Measurements from ENCODE around the gene TRERF1.
A peak's percentile ranks its signal among the peaks of the same experiment; 100 is the strongest.

Gene TRERF1

DNA sequence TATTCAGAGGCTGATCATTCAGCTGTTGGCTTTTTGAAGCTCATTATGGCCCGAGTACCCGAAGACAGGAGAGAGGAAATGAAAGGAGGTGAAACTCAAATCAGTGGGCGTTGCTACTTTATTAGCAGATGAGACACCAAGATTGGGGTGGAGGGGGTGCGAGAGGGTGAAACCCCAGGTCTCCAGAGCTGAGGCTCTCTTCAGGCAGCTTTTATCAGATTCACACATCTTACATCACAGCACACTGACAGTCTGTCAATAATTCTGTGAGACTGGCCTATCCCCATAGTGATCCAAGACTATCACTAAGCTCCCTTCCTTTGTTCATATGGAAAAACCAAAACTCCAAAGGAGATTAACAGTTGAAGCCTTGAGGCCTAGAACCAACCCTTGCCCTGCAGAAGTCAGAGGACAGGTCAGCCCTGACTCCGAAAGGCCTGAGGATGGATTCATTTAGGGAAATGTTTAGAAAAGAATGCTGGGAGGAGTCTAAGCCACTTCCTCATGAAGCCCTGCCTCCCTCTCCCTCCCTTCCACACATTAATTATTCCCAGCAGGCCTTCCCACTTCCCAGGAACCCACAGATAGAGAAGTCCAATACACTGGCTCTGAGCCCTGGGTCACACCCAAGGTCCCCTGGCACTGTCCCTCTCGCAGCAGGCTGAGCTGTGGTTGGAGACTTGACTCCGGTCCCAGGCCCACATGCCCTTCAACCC is 23.2 kb downstream of the TRERF1 start:
- DNase-seq (ENCODE audit: insufficient read length, low spot score) (peak; percentile 41), FAIRE-seq (peak; percentile 79)

DNA sequence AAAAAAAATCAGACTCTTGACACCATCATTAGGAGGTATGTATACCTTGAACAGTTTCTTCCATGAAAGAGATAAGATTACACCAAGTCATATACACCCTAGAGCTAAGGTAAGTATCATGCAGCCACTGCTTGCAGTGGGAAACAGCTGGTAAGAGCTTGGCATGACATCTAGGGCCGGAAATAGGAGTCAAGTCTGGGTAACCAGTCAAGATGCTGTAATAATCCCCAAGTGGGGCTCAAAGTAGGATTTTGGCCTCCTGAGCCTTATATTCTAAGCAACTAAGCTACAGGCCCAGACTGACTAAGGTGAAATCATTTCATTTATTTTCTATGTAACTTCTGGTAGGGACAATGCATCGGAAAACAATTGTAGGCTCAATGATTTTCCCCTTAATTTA is 23.9 kb downstream of the TRERF1 start:
- no peak for DNase-seq (ENCODE audit: insufficient read length, low spot score)
- no peak for FAIRE-seq

DNA sequence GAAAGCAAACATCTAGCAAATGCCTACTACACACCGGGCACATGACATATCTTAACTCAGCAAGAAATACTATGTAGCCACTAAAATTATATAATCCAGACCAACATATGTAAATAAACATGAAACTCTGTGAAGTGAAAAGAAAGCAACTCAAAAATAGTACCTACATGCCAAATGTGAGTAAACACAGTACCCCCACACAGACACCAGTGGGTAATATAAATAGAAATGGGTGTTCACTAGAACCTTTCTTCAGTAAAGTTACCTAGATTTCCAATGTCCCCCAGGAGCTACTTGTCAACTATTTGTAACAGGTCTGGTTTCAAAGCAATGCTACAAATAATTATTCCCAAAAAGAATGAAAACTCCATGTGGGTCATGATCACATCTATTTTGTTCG is 25.5 kb downstream of the TRERF1 start:
- FAIRE-seq: no peak

DNA sequence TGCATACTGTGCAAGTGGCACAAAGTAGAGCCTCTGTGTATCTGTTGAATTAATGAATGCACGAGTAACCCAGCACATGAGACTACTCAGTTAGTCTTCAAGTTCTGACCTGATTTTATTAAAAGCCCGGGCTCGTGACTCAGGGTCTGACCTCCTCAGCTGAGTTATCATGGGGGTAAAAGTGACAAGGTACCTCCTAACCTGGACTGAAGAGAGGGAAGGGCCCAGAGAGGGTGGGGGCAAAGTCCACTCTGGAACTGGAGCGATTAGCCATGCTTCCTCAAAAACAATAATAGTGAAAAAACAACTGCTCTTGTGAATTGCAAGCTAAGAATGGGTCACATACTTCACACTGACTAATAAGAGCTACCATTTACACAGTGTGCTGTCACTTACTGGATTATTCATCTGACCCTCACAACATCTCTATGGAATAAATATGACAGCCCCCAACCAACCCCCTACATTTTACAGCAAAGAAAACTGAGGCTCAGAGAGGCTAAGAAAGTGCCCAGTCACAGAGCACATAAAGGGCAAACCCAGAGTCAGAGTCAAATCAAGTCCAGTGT is 26.7 kb downstream of the TRERF1 start:
- FAIRE-seq: no peak
- DNase-seq (ENCODE audit: insufficient read length, low spot score): no peak

More for the DNA sequence above, 25.5 kb downstream of the TRERF1 start:
- DNase-seq (ENCODE audit: insufficient read length, low spot score): no peak

DNA sequence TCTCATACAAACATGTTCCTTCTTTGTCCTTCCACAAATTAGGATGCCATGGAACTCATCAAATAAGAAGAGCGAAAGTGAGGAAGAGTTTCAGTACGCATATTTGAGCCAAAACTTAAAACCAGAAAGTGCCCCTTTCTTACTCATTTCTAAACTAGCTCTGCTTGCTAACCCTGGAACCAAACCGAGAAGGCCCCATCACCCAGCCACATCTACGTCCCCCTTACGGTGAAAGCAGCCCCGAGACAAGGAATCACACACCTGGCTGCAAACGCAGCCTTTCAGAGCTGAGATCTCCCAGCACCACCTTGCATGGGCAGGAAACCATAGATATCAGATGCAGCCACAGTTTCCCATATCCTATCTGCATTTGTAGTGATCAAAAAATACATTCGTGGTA is 28.5 kb downstream of the TRERF1 start:
- peak; percentile 81 for FAIRE-seq
- peak; percentile 30 for DNase-seq (ENCODE audit: insufficient read length, low spot score)

DNA sequence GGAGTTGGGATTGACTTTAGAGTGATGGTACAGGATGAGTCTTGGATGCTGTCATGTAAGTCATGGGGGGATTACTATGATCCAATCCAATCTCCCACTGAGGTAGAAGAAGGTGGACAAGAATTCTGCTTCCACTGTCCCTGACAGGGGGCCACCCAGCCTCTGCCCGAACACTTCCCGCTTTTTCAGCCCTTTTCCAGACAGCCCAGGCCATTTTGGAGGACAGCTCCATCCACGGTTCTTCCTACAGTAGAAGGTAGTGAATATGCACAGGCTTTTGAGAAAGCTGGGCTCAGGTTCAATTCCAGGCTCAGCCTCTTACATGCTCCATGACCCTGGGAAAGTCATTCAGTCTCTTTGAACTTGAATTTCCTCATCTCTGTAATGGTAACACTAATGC is 31.0 kb downstream of the TRERF1 start:
- DNase-seq (ENCODE audit: insufficient read length, low spot score): no peak
- no peak for FAIRE-seq

DNA sequence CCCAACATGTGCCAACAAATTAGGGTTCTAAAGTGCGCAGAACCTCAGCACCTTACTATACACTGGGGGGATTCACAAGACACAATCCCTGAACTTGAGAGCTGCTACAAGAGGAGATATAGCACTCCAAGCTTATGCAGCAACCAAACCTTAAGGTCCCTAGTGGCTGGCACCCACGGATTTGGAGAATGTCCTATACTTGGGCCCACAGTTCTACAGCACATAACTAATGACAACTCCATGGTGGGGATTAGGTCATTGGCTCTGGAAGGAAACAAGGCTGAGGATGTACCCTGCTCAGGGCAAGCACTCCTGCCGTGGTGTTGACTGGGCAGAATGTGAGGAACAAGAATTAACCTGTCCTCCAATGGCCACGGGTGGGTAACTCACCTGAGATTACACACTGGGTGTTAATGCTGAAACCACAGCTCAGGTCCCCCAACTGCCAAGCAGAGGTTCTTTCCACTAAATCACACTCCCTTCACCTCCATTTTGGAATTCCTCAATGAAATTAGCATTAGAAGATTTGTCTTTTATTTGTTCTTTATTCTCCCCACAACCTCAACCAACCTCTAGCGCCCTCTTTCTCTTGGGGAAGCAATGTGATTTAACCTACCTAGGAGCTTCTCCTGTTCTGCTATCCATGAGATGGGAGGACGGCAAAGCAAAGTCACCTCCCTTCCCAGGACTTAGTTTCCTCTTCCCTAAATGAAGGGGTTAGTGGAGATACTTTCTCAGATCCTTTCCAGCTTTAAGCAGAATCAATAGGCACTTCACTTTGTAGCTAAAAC is 32.0 kb downstream of the TRERF1 start:
- DNase-seq (ENCODE audit: insufficient read length, low spot score) (no peak), FAIRE-seq (no peak)

DNA sequence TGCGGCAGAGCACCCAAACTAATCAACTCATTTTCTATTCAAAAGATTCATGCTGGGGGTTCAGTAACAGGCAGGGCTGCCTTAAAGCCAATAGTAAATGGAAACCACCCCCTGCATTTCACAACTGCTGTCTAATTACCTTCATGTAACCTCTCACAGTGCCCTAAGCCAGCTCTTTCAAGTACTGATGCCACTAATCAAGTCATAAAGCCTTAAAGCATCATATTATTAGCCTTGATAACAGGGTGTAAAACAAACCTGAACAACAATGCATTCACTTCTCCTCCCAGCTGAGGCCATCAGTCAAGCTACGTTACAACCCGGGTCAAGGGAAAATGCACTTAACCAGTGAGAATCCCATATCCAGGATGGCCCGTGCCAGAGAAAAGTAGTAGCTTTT is 33.0 kb downstream of the TRERF1 start:
- DNase-seq (ENCODE audit: insufficient read length, low spot score): no peak
- FAIRE-seq: no peak

DNA sequence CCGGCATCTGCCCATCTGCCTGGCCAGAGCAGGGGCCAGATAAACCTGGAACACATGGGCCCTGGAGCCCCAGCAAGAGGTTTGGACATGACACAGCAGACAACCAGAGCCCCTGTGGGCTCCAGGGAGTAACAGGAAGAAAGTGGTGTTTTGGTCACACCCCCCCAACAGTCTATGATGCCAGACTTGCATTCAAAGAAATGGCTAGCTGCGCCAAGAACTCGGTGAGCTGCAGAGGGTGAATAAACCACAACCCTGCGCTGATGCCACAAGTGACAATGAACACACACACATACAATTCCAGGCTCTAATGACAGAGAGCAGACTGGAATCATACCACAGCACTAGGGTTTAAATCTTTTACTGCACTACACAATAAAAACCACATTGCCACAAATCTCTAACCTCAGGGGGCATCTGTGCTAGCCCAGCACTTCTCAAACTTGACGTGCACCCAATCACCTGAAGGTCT is 34.0 kb downstream of the TRERF1 start:
- DNase-seq (ENCODE audit: insufficient read length, low spot score) (no peak), FAIRE-seq (no peak)

DNA sequence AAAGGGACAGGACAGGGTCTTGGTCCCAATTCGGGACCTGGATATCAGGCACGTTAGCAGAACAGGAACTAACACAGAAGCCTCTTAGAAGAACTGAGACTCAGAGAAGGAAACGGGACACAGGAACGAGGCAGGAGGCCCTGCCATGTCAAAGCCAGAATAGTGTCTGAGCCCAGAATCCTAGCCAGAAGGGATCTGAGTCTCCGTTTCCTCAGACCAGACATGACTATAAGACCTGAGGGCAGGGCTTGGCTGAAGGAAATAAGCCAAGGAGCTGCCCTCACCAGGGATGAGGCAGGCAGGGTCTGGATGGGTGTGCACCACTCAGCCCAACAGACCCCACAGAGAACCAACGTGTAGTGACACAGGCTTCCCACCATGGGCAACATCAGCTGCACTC is 40.3 kb downstream of the TRERF1 start:
- FAIRE-seq: no peak
- DNase-seq (ENCODE audit: insufficient read length, low spot score): no peak

DNA sequence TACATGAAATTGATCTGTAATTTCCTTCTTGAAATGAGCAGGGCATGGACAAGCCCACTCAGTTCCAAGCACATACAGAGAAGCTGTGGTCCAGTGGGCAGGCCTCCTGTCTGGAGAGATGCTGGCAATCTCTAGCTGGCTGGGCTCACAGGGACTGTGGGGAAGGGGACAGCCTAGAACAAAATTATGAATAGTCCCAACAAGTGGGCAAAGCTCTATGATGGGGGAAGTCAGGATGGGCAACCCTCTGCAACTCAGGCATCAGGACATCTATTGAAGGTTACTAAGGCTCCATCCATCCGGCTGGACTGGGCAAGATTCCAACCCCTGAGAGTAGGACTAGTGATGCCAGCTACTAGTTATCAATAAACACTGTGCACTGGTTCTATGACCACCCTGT is 40.9 kb downstream of the TRERF1 start:
- FAIRE-seq: no peak
- no peak for DNase-seq (ENCODE audit: insufficient read length, low spot score)

DNA sequence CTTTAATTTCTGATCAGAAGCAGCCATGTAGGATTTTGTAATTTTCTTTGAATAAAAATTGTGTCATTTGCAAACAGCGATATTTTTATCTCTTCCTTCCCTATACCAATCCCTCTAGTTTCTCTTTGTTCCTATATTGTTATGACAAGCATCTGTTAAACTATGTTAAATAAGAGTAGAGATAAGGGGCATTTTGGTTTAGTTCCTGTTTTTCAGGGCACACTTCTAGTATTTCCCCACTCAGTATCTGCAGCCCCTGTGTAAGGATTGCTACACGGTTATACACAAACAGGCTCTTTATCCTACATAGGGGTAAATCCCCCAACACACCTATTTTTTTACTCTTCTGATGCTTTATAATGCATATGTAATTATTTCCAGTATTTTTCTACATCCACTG is 42.1 kb downstream of the TRERF1 start:
- DNase-seq (ENCODE audit: insufficient read length, low spot score): no peak
- FAIRE-seq: no peak

DNA sequence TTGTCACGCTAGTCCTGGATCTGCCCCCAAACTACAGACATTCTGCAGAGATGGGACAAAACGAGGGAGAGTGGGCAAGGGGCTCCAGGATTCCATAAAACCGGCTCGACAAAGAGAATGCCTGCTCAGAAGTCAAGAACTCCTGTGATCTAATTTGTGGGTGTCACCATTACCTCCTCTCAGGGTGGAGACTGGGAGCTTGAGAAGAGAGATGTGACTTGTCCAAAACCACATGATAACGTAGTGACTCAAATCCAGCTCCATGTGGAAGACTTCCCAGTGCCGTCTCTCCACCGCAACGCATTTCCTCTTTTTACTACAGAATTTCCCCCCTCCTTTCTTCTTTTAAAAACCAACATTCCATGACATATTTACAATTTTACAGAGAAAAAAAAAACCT is 44.3 kb downstream of the TRERF1 start:
- no peak for DNase-seq (ENCODE audit: insufficient read length, low spot score)
- FAIRE-seq: no peak

DNA sequence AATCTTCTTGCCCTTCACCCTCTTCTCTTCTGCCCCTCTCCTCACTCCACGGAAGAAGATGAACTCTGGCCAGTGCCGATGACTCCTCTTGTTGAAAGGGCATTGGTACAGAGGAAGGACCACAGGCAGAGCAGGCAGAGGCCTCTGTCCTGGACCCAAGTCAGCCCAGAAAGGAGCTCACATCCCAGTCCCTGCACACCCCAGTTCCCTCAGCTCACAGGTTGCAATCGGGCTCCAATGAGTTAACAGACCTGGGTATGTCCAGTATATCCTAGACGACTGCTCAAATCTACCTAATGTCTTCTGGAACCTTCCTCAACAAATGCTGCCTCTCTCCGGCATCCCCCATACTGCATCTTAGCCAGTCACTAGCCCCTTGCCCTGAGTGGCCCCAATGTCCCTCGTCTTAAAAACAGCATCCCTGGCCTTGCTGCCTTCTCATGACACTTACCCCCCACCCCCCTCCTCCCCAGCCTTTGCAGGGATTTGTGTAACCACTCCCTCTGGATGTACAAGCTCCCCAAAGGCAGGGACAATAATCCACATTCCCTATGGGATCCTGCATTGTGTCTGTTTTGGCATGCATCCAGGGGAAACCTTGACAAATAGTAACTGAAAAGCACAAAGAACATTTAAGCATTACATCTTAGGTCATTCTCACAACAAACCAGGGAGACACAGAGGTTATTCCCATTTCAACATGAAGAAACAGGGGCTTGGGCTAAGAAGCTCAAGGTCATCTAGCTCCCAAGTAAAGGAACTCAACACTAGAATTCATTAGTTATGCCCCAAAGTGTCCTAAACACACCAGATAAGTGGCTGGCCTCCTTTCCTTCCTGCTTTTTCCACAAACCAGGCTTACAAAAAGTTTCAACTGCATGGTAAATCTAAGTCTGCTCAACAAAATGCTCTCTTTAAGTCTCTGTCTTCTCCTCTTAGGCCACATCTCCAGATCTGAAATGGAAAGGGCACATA is 45.1 kb downstream of the TRERF1 start:
- FAIRE-seq: no peak
- no peak for DNase-seq (ENCODE audit: insufficient read length, low spot score)

DNA sequence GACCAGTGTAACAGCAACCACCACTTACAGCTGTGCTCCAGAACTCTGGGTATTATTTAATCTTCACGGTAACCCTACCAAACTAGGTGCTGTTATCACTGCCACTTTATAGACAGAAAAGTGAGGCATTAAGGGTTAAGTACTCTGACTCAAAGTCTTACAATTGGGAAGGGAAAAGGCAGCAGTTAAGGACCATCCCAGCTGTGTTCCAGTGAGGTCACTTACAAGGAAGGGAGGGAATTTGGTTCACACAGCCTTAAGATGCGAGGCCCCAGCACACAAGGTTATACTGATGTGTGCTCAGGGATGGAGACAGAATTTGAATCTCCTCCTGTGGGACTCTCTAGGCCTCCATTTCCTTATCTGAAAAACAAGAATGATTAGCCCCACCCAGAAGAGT is 46.7 kb downstream of the TRERF1 start:
- no peak for FAIRE-seq

DNA sequence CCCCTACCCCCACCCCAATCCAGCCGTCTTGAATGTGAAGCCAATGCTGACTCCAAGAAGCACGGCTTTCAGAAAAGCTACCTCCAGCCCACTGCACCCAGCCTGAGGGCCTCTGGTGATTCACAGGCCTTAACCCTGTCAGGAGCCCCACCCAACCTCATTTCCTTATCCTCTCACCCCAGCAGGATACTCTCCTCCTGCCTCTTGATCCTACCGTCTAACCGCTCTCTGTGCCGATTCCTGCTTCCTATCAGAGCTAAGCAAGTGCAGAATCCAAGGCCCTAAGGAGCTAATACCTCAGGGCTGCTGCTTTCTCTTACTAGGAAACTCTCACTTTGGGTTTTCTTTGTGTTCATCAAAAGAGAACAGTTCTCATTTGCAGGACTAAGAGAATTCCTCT is 47.2 kb downstream of the TRERF1 start:
- FAIRE-seq (no peak), DNase-seq (ENCODE audit: insufficient read length, low spot score) (no peak)

More for the DNA sequence above, 46.7 kb downstream of the TRERF1 start:
- no peak for DNase-seq (ENCODE audit: insufficient read length, low spot score)

DNA sequence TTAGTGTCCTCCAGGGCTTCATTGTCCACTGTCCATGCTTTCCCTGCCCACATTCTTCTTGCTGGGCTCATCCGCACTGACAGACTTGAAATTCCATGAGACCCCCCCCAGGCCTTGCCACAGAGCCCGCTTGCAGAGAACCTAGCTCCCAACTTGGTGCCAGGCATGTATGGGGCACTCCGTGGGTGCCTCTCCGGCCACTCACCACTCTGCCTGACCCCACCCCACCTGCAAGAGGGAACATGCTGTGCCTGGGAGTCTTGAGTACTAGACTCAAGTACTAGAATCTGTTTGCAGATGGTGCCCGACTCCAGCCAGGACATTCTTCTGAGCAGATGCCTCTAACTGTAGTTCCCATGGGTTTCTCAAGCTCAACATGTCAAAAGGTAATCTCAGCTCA is 47.9 kb downstream of the TRERF1 start:
- no peak for DNase-seq (ENCODE audit: insufficient read length, low spot score)
- FAIRE-seq: no peak

DNA sequence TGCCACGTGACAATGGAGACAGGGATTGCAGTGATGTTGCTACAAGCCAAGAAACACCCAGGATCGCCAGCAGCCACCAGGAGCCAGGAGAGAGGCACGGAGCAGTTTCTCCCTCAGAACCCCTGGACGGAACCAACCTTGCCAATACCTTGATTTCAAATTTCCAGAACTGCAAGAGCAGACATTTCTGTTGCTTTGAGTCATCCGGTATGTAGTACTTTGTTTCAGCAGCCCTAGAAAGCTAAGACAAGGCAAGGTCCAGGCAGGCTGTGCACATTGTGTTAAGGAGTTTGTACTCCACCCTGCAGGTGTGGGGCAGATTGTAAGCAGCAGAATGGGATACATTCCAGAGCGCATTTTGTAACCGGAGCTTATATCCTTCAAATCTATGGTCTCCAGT is 48.3 kb downstream of the TRERF1 start:
- DNase-seq (ENCODE audit: insufficient read length, low spot score): no peak
- FAIRE-seq: no peak

DNA sequence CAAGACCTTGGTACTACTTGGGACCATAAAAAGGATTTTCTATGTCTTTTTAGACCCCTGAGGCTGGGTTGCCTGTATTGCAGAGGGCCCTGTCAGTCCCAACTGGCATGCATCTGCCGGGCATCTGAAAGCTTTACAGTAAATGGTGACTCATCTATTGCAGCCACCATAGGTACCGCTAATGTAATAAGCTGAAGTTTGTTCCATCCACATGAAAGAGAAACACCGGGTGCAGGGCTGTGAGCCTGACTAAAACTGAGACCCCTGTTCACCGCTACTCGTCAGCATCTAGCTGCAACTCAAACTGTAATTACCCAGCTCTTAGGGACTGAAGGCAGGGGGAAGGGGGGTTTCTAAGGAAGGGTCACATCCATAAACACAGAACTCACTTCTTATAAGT is 49.5 kb downstream of the TRERF1 start:
- DNase-seq (ENCODE audit: insufficient read length, low spot score): no peak
- FAIRE-seq: peak; percentile 23

DNA sequence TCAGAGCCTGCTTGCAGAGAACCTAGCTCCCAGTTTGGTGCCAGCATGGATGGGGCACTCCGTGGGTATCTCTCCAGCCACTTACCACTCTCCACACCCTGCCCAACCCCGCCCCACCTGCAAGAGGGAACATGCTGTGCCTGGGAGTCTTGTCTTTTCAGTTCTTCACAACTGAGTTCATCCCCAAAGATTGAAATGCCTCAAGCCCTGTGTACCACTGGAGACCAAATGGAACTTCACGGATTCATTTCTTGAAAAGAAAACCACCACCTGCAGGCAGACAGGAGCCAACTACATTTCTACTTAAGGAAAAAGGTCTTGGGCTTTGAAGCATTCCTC is 50.1 kb downstream of the TRERF1 start:
- FAIRE-seq: no peak
- no peak for DNase-seq (ENCODE audit: insufficient read length, low spot score)
